SK-N-SH treated with all-trans-retinoic acid at 6 μM for 48 hours (cell line): Measurements from ENCODE around the gene IMMP2L.

ENCODE experiments used
- ATAC-seq: fragments of 200-7000 bp; cut with Tn5 transposase; 3 replicates; pipeline ENCODE4 v1.9.1; 2020; ENCODE audit warnings: mild to moderate bottlenecking, moderate library complexity
- BACH2 ChIP-seq: fragments of 250-450 bp; sonication (Bioruptor Pico); IDR thresholded peaks from 2 replicates; pipeline ENCODE4 v1.9.0; 2021; ENCODE audit warnings: mild to moderate bottlenecking, borderline replicate concordance
- CSDC2 ChIP-seq: fragments of 250-450 bp; sonication (Bioruptor Pico); IDR thresholded peaks from 2 replicates; pipeline ENCODE4 v1.5.0; 2020; ENCODE audit warnings: mild to moderate bottlenecking, moderate library complexity
- ESRRG ChIP-seq: fragments of 250-450 bp; sonication (Bioruptor Pico); IDR thresholded peaks from 2 replicates; pipeline ENCODE4 v1.6.1; 2021; ENCODE audit warnings: mild to moderate bottlenecking
- GLIS3 ChIP-seq: fragments of 250-450 bp; sonication (Bioruptor Pico); IDR thresholded peaks from 2 replicates; pipeline ENCODE4 v1.5.0; 2020; ENCODE audit warnings: mild to moderate bottlenecking, moderate library complexity
- ISL1 ChIP-seq: fragments of 250-450 bp; sonication (Bioruptor Pico); IDR thresholded peaks from 2 replicates; pipeline ENCODE4 v2.1.2; 2022; ENCODE audit warnings: mild to moderate bottlenecking, moderate library complexity
- OSR1 ChIP-seq: fragments of 250-450 bp; sonication (Bioruptor Pico); IDR thresholded peaks from 2 replicates; pipeline ENCODE4 v1.8.0; 2022; ENCODE audit warnings: moderate library complexity, mild to moderate bottlenecking, inconsistent platforms
- PPARA ChIP-seq: fragments of 250-450 bp; sonication (Bioruptor Pico); IDR thresholded peaks from 2 replicates; pipeline ENCODE4 v1.5.0; 2020; ENCODE audit warnings: mild to moderate bottlenecking, borderline replicate concordance
- RARB ChIP-seq: fragments of 250-450 bp; sonication (Bioruptor Pico); IDR thresholded peaks from 2 replicates; pipeline ENCODE4 v1.8.0; 2021; ENCODE audit warnings: mild to moderate bottlenecking, moderate library complexity
- SNAI2 ChIP-seq: fragments of 250-450 bp; sonication (Bioruptor Pico); IDR thresholded peaks from 2 replicates; pipeline ENCODE4 v1.5.0; 2020; ENCODE audit warnings: mild to moderate bottlenecking, moderate library complexity
- TCF4 ChIP-seq: fragments of 250-450 bp; sonication (Bioruptor Pico); IDR thresholded peaks from 2 replicates; pipeline ENCODE4 v1.8.0; 2021; ENCODE audit warnings: mild to moderate bottlenecking, moderate library complexity, borderline replicate concordance
- TOX ChIP-seq: fragments of 250-450 bp; sonication (Bioruptor Pico); IDR thresholded peaks from 2 replicates; pipeline ENCODE4 v1.8.0; 2021; ENCODE audit warnings: mild to moderate bottlenecking, moderate library complexity, borderline replicate concordance
- ZC3H10 ChIP-seq: fragments of 250-450 bp; sonication (Bioruptor Pico); IDR thresholded peaks from 2 replicates; pipeline ENCODE4 v1.5.1; 2021; ENCODE audit warnings: mild to moderate bottlenecking, moderate library complexity
- ZFP3 ChIP-seq: fragments of 250-450 bp; sonication (Bioruptor Pico); IDR thresholded peaks from 2 replicates; pipeline ENCODE4 v1.5.0; 2020; ENCODE audit warnings: mild to moderate bottlenecking, moderate library complexity
- ZFP30 ChIP-seq: fragments of 450-650 bp; formaldehyde crosslinking; IDR thresholded peaks from 2 replicates; pipeline ENCODE4 v1.5.0; 2022; ENCODE audit warnings: mild to moderate bottlenecking, moderate library complexity
- ZNF565 ChIP-seq: fragments of 450-650 bp; formaldehyde crosslinking; conservative IDR thresholded peaks from 2 replicates; pipeline ENCODE4 v1.5.0; 2020; ENCODE audit warnings: low read depth, mild to moderate bottlenecking, moderate library complexity
- ZNF70 ChIP-seq: fragments of 450-650 bp; formaldehyde crosslinking; IDR thresholded peaks from 2 replicates; pipeline ENCODE4 v1.5.0; 2020; ENCODE audit warnings: mild to moderate bottlenecking, moderate library complexity
- ZNF8 ChIP-seq: fragments of 450-650 bp; formaldehyde crosslinking; IDR thresholded peaks from 2 replicates; pipeline ENCODE4 v1.5.0; 2020; ENCODE audit warnings: mild to moderate bottlenecking, moderate library complexity
- TF ChIP-seq, protein P1 (sequence below): fragments of 250-450 bp; sonication (Bioruptor Pico); IDR thresholded peaks from 2 replicates; pipeline ENCODE4 v1.8.0; 2020; ENCODE audit warnings: mild to moderate bottlenecking, moderate library complexity, borderline replicate concordance
- TF ChIP-seq, protein P2 (sequence below): fragments of 250-450 bp; sonication (Bioruptor Pico); IDR thresholded peaks from 2 replicates; pipeline ENCODE4 v1.5.1; 2020; ENCODE audit warnings: low read depth, mild to moderate bottlenecking, moderate library complexity
- TF ChIP-seq, protein P3 (sequence below): fragments of 250-450 bp; sonication (Bioruptor Pico); IDR thresholded peaks from 2 replicates; pipeline ENCODE4 v1.8.0; 2021; ENCODE audit warnings: low read depth, mild to moderate bottlenecking, moderate library complexity, borderline replicate concordance
- TF ChIP-seq, protein P4 (sequence below): fragments of 250-450 bp; sonication (Bioruptor Pico); IDR thresholded peaks from 2 replicates; pipeline ENCODE4 v1.5.0; 2020; ENCODE audit warnings: mild to moderate bottlenecking, moderate library complexity

IMMP2L gene

DNA sequence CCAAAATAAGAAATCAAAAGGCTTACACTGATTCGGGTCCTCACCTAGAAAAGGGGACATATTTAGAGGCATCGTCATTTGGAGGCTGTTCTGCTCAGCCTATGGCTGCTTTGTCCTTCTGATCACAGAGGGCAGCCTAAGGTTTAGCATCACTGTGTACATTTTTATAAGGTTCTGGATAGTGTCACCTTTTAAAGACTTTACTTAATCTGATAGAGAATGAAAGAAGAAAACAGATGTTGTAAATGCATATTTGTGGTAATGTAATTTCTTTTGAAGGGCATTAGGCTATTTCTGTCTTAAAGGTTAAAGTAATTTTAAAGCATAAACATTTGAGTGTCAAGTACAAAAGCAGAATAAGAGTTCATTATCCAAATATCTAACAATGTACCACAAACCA, 916.7 kb downstream of the IMMP2L start (continued):
- TF ChIP-seq, protein P1, sequence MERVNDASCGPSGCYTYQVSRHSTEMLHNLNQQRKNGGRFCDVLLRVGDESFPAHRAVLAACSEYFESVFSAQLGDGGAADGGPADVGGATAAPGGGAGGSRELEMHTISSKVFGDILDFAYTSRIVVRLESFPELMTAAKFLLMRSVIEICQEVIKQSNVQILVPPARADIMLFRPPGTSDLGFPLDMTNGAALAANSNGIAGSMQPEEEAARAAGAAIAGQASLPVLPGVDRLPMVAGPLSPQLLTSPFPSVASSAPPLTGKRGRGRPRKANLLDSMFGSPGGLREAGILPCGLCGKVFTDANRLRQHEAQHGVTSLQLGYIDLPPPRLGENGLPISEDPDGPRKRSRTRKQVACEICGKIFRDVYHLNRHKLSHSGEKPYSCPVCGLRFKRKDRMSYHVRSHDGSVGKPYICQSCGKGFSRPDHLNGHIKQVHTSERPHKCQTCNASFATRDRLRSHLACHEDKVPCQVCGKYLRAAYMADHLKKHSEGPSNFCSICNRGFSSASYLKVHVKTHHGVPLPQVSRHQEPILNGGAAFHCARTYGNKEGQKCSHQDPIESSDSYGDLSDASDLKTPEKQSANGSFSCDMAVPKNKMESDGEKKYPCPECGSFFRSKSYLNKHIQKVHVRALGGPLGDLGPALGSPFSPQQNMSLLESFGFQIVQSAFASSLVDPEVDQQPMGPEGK: no peak
- TF ChIP-seq ZNF8: no peak
- peak; percentile 39; the same call in 1 of the 2 replicates for TF ChIP-seq ISL1 (CRISPR knock-in tag)
- no peak for TF ChIP-seq ZFP3
- no peak for TF ChIP-seq ESRRG (CRISPR knock-in tag)
- TF ChIP-seq SNAI2 (CRISPR knock-in tag): no peak

DNA sequence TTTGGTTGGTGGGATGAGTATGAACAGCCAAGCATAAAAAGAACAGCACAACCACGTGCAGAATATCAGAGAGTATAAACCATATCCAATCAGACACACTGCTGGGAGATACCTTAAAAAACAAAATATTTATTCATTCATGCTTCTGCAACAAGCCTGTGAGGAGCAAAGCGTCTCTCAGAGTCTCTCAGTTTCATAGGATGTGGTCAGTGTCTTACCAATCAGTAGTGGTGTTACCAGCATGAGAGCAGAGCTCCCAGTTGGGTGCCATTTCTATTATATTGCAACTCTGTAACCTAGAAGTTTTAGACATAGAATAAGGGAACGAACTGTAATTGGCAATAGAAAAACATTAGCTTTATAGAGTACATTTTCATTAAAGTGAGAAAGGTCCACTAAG, 917.2 kb downstream of the IMMP2L start:
- no peak for ATAC-seq
- TF ChIP-seq PPARA (CRISPR knock-in tag) (no peak), ZC3H10 (CRISPR knock-in tag) (no peak), SNAI2 (CRISPR knock-in tag) (no peak), CSDC2 (no peak), ZNF565 (CRISPR knock-in tag) (no peak), ISL1 (CRISPR knock-in tag) (no peak), TOX (CRISPR knock-in tag) (no peak), RARB (CRISPR knock-in tag) (no peak), ZFP3 (no peak), ZNF70 (CRISPR knock-in tag) (no peak), BACH2 (CRISPR knock-in tag) (no peak), ESRRG (CRISPR knock-in tag) (no peak), GLIS3 (CRISPR knock-in tag) (no peak), TCF4 (CRISPR knock-in tag) (no peak), ZFP30 (CRISPR knock-in tag) (no peak)
- TF ChIP-seq, protein P2, sequence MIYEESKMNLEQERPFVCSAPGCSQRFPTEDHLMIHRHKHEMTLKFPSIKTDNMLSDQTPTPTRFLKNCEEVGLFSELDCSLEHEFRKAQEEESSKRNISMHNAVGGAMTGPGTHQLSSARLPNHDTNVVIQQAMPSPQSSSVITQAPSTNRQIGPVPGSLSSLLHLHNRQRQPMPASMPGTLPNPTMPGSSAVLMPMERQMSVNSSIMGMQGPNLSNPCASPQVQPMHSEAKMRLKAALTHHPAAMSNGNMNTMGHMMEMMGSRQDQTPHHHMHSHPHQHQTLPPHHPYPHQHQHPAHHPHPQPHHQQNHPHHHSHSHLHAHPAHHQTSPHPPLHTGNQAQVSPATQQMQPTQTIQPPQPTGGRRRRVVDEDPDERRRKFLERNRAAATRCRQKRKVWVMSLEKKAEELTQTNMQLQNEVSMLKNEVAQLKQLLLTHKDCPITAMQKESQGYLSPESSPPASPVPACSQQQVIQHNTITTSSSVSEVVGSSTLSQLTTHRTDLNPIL: no peak
- TF ChIP-seq, protein P3, sequence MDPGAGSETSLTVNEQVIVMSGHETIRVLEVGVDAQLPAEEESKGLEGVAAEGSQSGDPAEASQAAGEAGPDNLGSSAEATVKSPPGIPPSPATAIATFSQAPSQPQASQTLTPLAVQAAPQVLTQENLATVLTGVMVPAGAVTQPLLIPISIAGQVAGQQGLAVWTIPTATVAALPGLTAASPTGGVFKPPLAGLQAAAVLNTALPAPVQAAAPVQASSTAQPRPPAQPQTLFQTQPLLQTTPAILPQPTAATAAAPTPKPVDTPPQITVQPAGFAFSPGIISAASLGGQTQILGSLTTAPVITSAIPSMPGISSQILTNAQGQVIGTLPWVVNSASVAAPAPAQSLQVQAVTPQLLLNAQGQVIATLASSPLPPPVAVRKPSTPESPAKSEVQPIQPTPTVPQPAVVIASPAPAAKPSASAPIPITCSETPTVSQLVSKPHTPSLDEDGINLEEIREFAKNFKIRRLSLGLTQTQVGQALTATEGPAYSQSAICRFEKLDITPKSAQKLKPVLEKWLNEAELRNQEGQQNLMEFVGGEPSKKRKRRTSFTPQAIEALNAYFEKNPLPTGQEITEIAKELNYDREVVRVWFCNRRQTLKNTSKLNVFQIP (CRISPR knock-in tag): no peak
- TF ChIP-seq, protein P4, sequence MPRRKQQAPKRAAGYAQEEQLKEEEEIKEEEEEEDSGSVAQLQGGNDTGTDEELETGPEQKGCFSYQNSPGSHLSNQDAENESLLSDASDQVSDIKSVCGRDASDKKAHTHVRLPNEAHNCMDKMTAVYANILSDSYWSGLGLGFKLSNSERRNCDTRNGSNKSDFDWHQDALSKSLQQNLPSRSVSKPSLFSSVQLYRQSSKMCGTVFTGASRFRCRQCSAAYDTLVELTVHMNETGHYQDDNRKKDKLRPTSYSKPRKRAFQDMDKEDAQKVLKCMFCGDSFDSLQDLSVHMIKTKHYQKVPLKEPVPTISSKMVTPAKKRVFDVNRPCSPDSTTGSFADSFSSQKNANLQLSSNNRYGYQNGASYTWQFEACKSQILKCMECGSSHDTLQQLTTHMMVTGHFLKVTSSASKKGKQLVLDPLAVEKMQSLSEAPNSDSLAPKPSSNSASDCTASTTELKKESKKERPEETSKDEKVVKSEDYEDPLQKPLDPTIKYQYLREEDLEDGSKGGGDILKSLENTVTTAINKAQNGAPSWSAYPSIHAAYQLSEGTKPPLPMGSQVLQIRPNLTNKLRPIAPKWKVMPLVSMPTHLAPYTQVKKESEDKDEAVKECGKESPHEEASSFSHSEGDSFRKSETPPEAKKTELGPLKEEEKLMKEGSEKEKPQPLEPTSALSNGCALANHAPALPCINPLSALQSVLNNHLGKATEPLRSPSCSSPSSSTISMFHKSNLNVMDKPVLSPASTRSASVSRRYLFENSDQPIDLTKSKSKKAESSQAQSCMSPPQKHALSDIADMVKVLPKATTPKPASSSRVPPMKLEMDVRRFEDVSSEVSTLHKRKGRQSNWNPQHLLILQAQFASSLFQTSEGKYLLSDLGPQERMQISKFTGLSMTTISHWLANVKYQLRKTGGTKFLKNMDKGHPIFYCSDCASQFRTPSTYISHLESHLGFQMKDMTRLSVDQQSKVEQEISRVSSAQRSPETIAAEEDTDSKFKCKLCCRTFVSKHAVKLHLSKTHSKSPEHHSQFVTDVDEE: no peak

DNA sequence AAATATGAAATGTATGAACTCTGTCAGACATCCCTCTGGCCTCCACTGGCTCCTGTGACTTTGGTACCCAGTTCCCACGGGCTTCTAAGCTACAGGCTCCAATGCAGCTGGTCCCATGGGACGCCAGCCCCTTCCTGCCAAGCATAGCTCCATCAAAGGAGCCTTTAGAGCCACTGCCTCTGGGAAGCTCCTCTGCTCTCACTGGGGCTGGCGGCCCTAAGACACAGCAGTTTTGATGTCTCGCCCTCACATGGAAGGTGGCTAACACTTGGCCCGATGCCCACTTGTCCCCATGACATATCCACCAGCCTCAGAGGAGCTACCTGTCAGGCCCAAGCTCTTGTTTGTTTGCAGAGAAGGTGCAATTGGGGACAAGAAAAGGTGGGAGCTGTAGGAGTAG, 925.0 kb downstream of the IMMP2L start:
- ATAC-seq: no peak

DNA sequence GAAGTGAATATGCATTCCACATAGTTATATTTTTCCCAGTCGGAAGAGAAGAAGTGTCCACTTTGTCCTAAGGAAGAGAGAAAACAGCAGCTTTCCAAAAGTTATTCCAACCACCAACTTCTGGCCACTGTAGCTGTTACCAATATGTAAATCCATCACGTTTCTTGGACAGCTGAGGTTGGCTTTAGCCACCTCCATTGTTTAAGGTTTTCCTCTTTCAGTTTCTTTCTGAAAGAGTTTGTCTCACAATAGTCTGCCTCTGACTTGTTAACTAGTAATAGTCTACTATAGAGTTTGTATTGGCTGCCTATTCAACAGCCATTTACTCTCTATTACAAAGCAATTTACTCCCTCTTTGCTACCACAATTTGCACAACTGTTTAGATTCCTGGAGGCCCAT, 929.0 kb downstream of the IMMP2L start:
- no peak for ATAC-seq
- TF ChIP-seq TOX (CRISPR knock-in tag) (no peak), ZNF565 (CRISPR knock-in tag) (no peak), RARB (CRISPR knock-in tag) (no peak), OSR1 (no peak), GLIS3 (CRISPR knock-in tag) (no peak), BACH2 (CRISPR knock-in tag) (no peak), ZNF70 (CRISPR knock-in tag) (no peak), ISL1 (CRISPR knock-in tag) (no peak), ZNF8 (no peak)
- TF ChIP-seq, protein P3 (CRISPR knock-in tag): no peak
- TF ChIP-seq, protein P4: no peak

More for the DNA sequence above, 925.0 kb downstream of the IMMP2L start:
- TF ChIP-seq ZNF70 (CRISPR knock-in tag) (no peak), ZNF8 (no peak), ESRRG (CRISPR knock-in tag) (no peak)
- TF ChIP-seq, protein P2: no peak
- TF ChIP-seq, all 23 proteins: peak for 0
